Activated CD4-positive, alpha-beta T cell treated with anti-CD3 and anti-CD28 coated beads, Interleukin-2, amount 10 ng/mL, durations not matched to agents 7 days and 5 days (primary cell): ENCODE data around the gene MRPS5. TPM values are rescaled to one million over a fixed set of nuclear protein-coding genes. Genes with fewer than 3 reads are reported as not detected.

Experiments
- CTCF ChIA-PET: fragments of 350-600 bp; sonication (Branson Sonifier 250); formaldehyde crosslinking; loops from one replicate; lab custom pipeline; 2021; ENCODE audit warnings: antibody characterized with exemption; lab: Charles Lee
- POLR2A ChIA-PET: fragments of 350-600 bp; sonication (Branson Sonifier 250); formaldehyde crosslinking; loops from one replicate; lab custom pipeline; 2021; ENCODE audit warnings: antibody characterized with exemption; lab: Charles Lee
- DNase-seq: peaks from one replicate; pipeline ENCODE4 v3.0.0-alpha.2; 2020
- H3K27ac Mint-ChIP-seq: one replicate; pipeline ENCODE4 v1.8.0; 2021; ENCODE audit warnings: mild to moderate bottlenecking, moderate library complexity, mixed read lengths
- H3K27me3 Mint-ChIP-seq: one replicate; pipeline ENCODE4 v1.8.0; 2021; ENCODE audit warnings: mixed read lengths
- H3K36me3 Mint-ChIP-seq: one replicate; pipeline ENCODE4 v1.8.0; 2021; ENCODE audit warnings: low read depth, mixed read lengths
- H3K4me1 Mint-ChIP-seq: one replicate; pipeline ENCODE4 v1.8.0; 2021; ENCODE audit warnings: mixed read lengths
- H3K4me3 Mint-ChIP-seq: one replicate; pipeline ENCODE4 v1.8.0; 2021; ENCODE audit warnings: mild to moderate bottlenecking, moderate library complexity, mixed read lengths
- H3K9me3 Mint-ChIP-seq: one replicate; pipeline ENCODE4 v1.8.0; 2021; ENCODE audit warnings: mixed read lengths
- total RNA-seq, 2 experiments: library from RNA; stranded (reverse); gene quantifications; one replicate each; pipeline ENCODE4 v1.2.3, GENCODE V29; 2021

The MRPS5 gene
- total RNA-seq, 2 experiments from 2014 or later = 70.3 to 71.7 TPM

DNA sequence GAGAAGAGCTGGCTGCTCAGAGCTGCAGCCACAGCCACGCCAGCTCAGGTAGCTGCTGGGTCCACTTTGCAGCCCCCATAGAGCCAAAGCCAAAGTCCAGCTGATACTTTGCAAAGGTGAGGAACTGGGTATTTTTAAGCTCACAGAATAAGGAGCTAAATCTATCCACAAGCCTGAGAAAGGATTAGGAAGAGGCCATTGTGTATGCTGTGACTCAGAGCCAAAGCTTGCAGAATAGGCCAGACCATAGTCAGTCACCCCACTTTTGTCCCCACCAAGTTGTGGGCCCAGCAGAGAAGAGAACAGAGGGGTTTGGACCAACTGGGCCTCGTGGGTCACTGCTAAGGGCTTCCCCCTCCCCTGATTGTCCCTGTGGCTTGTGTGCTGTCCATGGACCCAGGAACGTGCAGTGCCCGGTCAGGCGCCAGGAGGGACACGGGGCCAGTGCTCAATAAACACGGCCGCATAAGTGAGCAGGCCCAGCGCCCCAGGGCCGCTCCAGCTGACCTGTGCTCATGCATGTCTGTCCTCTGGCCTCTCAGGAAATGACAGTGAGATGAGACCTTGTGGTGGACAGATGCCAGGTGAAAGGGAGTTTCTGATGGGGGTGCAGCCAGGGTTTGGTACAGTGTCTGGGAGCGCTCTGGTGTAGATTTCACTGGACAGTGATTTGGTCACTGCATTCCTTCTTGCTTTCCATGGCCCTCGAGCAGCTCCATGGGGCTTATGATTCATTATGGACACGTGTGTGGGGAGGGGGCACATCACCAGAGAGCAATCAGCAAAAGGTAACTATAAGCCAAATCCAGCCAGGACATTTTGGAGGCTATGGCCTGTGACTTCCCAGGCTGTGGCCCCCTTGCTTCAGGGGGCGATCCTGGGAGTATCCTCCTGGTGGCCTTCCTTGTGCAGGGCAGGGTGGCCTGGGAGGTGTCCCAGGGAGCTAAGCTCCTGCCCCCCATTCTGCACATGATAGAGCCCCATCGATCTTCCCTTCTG lies 64.8 kb downstream of the MRPS5 start:
- ChIA-PET POLR2A (interaction anchor here (0.6 kb wide), 1 partner anchor 120 kb away, joined by 3 read pairs; no protein-coding TSS in a partner anchor), CTCF (interaction anchor here (0.6 to 4.5 kb wide), 6 partner anchors 12 to 59 kb away, joined by 3 to 13 read pairs (median 4); no protein-coding TSS in a partner anchor)
- peaks cover 62% of the 10 kb centered on the region for H3K4me1 Mint-ChIP-seq
- H3K36me3 Mint-ChIP-seq = peaks cover 35% of the 10 kb centered on the region
- no peaks in the 10 kb centered on the region for H3K9me3 Mint-ChIP-seq
- H3K27me3 Mint-ChIP-seq = no peaks in the 10 kb centered on the region
- no peak overlapping the region for H3K4me3 Mint-ChIP-seq
- DNase-seq = no peak
- H3K27ac Mint-ChIP-seq = peak overlapping the region; percentile 9

GRCh38 chr2:95056044-95056443 lies 65.6 kb downstream of the MRPS5 start:
- Mint-ChIP-seq H3K27ac (peak overlapping the region; percentile 74), H3K27me3 (no peaks in the 10 kb centered on the region), H3K9me3 (no peaks in the 10 kb centered on the region), H3K4me3 (no peak overlapping the region), H3K4me1 (peaks cover 62% of the 10 kb centered on the region), H3K36me3 (peaks cover 42% of the 10 kb centered on the region)
- DNase-seq = no peak
- ChIA-PET CTCF (interaction anchor here (0.6 to 4.5 kb wide), 5 partner anchors 12 to 60 kb away, joined by 3 to 13 read pairs (median 4); no protein-coding TSS in a partner anchor), POLR2A (interaction anchor here (0.6 kb wide), 1 partner anchor 121 kb away, joined by 3 read pairs; no protein-coding TSS in a partner anchor)

DNA sequence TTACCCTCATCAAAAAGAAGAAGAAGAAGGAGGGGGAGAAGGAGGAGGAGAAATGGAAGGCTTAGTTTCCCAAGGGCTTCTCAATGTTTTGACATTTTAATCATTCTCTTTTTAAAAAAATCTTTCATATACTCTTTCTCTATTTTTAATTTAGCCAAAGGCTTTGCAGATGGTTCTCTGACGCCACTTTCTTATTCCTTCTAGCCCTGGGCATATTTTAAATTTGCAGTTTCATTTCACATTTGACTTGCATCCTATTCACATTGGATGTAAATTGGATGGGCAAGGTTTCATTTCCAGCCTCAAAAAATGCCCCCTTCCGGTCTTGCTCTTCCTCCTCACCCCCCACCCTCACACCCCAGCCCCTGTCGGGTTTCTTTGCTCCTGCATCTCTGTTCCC lies 66.3 kb downstream of the MRPS5 start:
- Mint-ChIP-seq H3K36me3 (peaks cover 50% of the 10 kb centered on the region), H3K4me1 (peaks cover 65% of the 10 kb centered on the region), H3K9me3 (no peaks in the 10 kb centered on the region), H3K27ac (no peak overlapping the region), H3K27me3 (no peaks in the 10 kb centered on the region), H3K4me3 (no peak overlapping the region)
- ChIA-PET POLR2A (no interaction called here), CTCF (interaction anchor here (1.6 to 4.5 kb wide), 3 partner anchors 21 to 25 kb away, joined by 4 to 13 read pairs (median 7); no protein-coding TSS in a partner anchor)
- no peak for DNase-seq

- no peaks in the 10 kb centered on the region for H3K9me3 Mint-ChIP-seq
- H3K4me3 Mint-ChIP-seq = no peak overlapping the region
- peaks cover 73% of the 10 kb centered on the region for H3K4me1 Mint-ChIP-seq
- no peaks in the 10 kb centered on the region for H3K27me3 Mint-ChIP-seq
- H3K36me3 Mint-ChIP-seq = peaks cover 58% of the 10 kb centered on the region
- ChIA-PET POLR2A (no interaction called here), CTCF (interaction anchor here (0.7 to 4.5 kb wide), 13 partner anchors 9 to 85 kb away, joined by 3 to 13 read pairs (median 5); no protein-coding TSS in a partner anchor)
- DNase-seq = no peak
- H3K27ac Mint-ChIP-seq = peak overlapping the region; percentile 10
Observed at GRCh38 chr2:95054016-95054415, 67.6 kb downstream of the MRPS5 start.

DNA sequence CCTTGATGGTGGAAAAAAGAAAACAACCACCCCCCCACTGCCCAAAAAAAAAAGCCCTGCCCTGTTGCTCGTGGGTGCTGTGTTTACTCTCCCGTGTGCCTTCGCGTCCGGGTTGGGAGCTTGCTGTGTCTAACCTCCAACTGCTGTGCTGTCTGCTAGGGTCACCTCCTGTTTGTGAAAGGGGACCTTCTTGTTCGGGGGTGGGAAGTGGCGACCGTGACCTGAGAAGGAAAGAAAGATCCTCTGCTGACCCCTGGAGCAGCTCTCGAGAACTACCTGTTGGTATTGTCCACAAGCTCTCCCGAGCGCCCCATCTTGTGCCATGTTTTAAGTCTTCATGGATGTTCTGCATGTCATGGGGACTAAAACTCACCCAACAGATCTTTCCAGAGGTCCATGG lies 68.1 kb downstream of the MRPS5 start:
- no peak overlapping the region for H3K4me3 Mint-ChIP-seq
- H3K36me3 Mint-ChIP-seq = peaks cover 62% of the 10 kb centered on the region
- ChIA-PET POLR2A (interaction anchor here (0.8 kb wide), 1 partner anchor 9 kb away, joined by 3 read pairs; no protein-coding TSS in a partner anchor), CTCF (interaction anchor here (0.7 to 2.3 kb wide), 12 partner anchors 8 to 86 kb away, joined by 3 to 13 read pairs (median 4); no protein-coding TSS in a partner anchor)
- DNase-seq = no peak
- peaks cover 78% of the 10 kb centered on the region for H3K4me1 Mint-ChIP-seq
- H3K27me3 Mint-ChIP-seq = no peaks in the 10 kb centered on the region
- H3K27ac Mint-ChIP-seq = peak overlapping the region; percentile 83
- no peaks in the 10 kb centered on the region for H3K9me3 Mint-ChIP-seq

DNA sequence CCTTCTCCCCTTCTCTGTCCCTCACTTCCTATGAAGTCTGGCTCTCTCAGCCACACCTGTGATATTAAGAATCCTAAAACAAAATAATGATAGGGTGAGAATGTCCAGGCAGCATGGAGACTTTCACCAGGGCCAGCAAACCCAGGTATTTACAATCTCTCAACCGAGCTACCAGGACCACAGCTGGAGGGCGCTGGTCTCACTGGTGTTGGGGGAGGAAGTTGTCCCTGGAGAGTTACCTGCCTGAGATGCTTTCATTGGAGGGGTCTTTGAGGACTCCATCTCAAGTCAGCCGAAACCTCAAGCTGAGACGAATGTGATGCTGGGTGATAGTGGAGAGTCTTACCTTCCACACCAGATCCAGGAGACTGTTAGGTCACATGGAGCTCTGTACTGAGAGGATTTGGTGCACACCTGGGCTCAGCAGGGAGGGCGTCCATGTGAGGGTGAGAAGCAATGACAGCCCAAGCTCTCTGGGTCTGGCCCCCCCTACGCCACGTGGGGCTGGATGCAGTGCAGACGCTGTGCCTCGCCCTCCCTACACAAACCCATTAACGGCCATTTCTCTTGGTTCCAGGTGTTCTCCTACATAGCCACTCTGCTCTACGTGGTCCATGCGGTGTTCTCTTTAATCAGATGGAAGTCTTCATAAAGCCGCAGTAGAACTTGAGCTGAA lies 68.7 kb downstream of the MRPS5 start:
- Mint-ChIP-seq H3K4me3 (no peak overlapping the region), H3K36me3 (peaks cover 68% of the 10 kb centered on the region)

GRCh38 chr2:95052307-95052706 lies 69.3 kb downstream of the MRPS5 start:
- H3K36me3 Mint-ChIP-seq = peaks cover 69% of the 10 kb centered on the region
- peaks cover 81% of the 10 kb centered on the region for H3K4me1 Mint-ChIP-seq
- no peak for DNase-seq
- CTCF ChIA-PET = interaction anchor here (1.2 to 2.3 kb wide), 3 partner anchors 9 to 24 kb away, joined by 4 to 13 read pairs (median 8); no protein-coding TSS in a partner anchor
- H3K4me3 Mint-ChIP-seq = no peak overlapping the region
- H3K27me3 Mint-ChIP-seq = no peaks in the 10 kb centered on the region
- H3K27ac Mint-ChIP-seq = no peak overlapping the region
- POLR2A ChIA-PET = interaction anchor here (0.6 kb wide), 1 partner anchor 28 kb away, joined by 3 read pairs; no protein-coding TSS in a partner anchor
- no peaks in the 10 kb centered on the region for H3K9me3 Mint-ChIP-seq

More for the DNA sequence above, 68.7 kb downstream of the MRPS5 start:
- CTCF ChIA-PET = interaction anchor here (1.0 to 2.3 kb wide), 9 partner anchors 8 to 62 kb away, joined by 3 to 13 read pairs (median 5); no protein-coding TSS in a partner anchor
- Mint-ChIP-seq H3K27me3 (no peaks in the 10 kb centered on the region), H3K9me3 (no peaks in the 10 kb centered on the region), H3K27ac (peak overlapping the region; percentile 60), H3K4me1 (peaks cover 75% of the 10 kb centered on the region)
- DNase-seq = no peak
- POLR2A ChIA-PET = interaction anchor here (0.8 kb wide), 1 partner anchor 9 kb away, joined by 3 read pairs; no protein-coding TSS in a partner anchor

DNA sequence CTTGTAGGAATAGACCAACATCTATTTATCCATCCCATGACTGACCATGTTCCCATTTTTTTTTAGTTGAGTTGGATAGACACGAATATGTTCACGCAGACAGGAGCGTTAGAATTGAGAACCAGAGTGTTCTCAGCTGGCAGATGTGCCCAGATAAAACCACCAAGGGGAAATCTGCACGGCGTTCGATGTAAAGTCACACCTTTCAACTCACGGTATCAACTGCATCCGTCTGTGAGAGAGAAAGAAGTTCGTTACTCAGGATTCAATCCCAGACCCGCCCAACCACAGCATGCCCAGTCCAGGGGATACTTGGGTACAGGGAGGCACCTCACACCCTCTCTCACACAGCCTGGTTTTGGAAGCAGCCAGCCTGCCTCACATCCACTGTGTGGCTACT lies 70.0 kb downstream of the MRPS5 start:
- Mint-ChIP-seq H3K27me3 (no peaks in the 10 kb centered on the region), H3K9me3 (no peaks in the 10 kb centered on the region), H3K27ac (no peak overlapping the region), H3K4me3 (no peak overlapping the region), H3K36me3 (peaks cover 70% of the 10 kb centered on the region), H3K4me1 (peaks cover 86% of the 10 kb centered on the region)
- CTCF ChIA-PET = interaction anchor here (1.4 to 2.3 kb wide), 2 partner anchors 24 to 28 kb away, joined by 4 to 13 read pairs; no protein-coding TSS in a partner anchor
- no peak for DNase-seq
- POLR2A ChIA-PET = interaction anchor here (0.6 kb wide), 1 partner anchor 28 kb away, joined by 3 read pairs; no protein-coding TSS in a partner anchor

GRCh38 chr2:95050385-95051300 lies 71.0 kb downstream of the MRPS5 start:
- Mint-ChIP-seq H3K27ac (peak overlapping the region; percentile 31), H3K4me1 (peaks cover 87% of the 10 kb centered on the region), H3K9me3 (no peaks in the 10 kb centered on the region), H3K4me3 (no peak overlapping the region), H3K36me3 (peaks cover 73% of the 10 kb centered on the region), H3K27me3 (no peaks in the 10 kb centered on the region)
- POLR2A ChIA-PET = no interaction called here
- CTCF ChIA-PET = interaction anchor here (0.6 to 1.4 kb wide), 3 partner anchors 12 to 29 kb away, joined by 3 to 4 read pairs (median 3); no protein-coding TSS in a partner anchor
- no peak for DNase-seq

- Mint-ChIP-seq H3K9me3 (no peaks in the 10 kb centered on the region), H3K4me3 (no peak overlapping the region), H3K27ac (no peak overlapping the region), H3K4me1 (peaks cover 88% of the 10 kb centered on the region), H3K27me3 (no peaks in the 10 kb centered on the region), H3K36me3 (peaks cover 78% of the 10 kb centered on the region)
- POLR2A ChIA-PET = no interaction called here
- CTCF ChIA-PET = interaction anchor here (1.2 kb wide), 1 partner anchor 25 kb away, joined by 3 read pairs; no protein-coding TSS in a partner anchor
- DNase-seq = no peak
Observed at GRCh38 chr2:95049961-95050360, 71.6 kb downstream of the MRPS5 start.

GRCh38 chr2:95049683-95049955 lies 72.0 kb downstream of the MRPS5 start:
- DNase-seq = no peak
- no peaks in the 10 kb centered on the region for H3K27me3 Mint-ChIP-seq
- no peaks in the 10 kb centered on the region for H3K9me3 Mint-ChIP-seq
- H3K27ac Mint-ChIP-seq = no peak overlapping the region
- H3K4me1 Mint-ChIP-seq = peaks cover 87% of the 10 kb centered on the region
- ChIA-PET POLR2A (no interaction called here), CTCF (interaction anchor here (1.1 to 1.5 kb wide), 3 partner anchors 15 to 66 kb away, joined by 3 to 7 read pairs (median 6); no protein-coding TSS in a partner anchor)
- no peak overlapping the region for H3K4me3 Mint-ChIP-seq
- peaks cover 78% of the 10 kb centered on the region for H3K36me3 Mint-ChIP-seq
